IMR-90 (cell line): Measurements from ENCODE around the gene DEFB112. TPM values are rescaled to one million over a fixed set of nuclear protein-coding genes. Genes with fewer than 3 reads are reported as not detected.

Experiments
- ATAC-seq: fragments of 200-7000 bp; cut with Tn5 transposase; 2 replicates; pipeline ENCODE4 v1.9.1; 2020; ENCODE audit warnings: low read depth, mild to moderate bottlenecking, moderate library complexity
- BruUV-seq: library from RNA; stranded (reverse); fragments of 400-500 nt; replicated peaks from 2 replicates; lab custom pipeline; 2021; lab: Mats Ljungman, UMichigan
- CTCF ChIA-PET: fragments of 300-600 bp; formaldehyde crosslinking; extraction: SDS; loops from one replicate; lab custom pipeline; 2021; ENCODE audit warnings: antibody characterized with exemption; lab: Yijun Ruan, JAX
- POLR2A ChIA-PET: fragments of 300-600 bp; sonication (Branson Sonifier 250); formaldehyde crosslinking; loops from one replicate; lab custom pipeline; 2022; ENCODE audit warnings: antibody characterized with exemption; ENCODE audit not compliant: unreplicated experiment; lab: Charles Lee
- DNase-seq: peaks from one replicate; pipeline ENCODE4 v3.0.0; 2013
- H2AFZ ChIP-seq: replicated peaks from 2 replicates; pipeline ENCODE3; 2013; ENCODE audit warnings: low read length, mild to moderate bottlenecking; ENCODE audit not compliant: poor library complexity
- H2AK5ac ChIP-seq: 2 replicates; pipeline ENCODE4 v1.6.1; 2013; ENCODE audit warnings: low read depth, low read length, inconsistent platforms
- H2AK9ac ChIP-seq: replicated peaks from 2 replicates; pipeline ENCODE3; 2013; ENCODE audit warnings: mild to moderate bottlenecking, low read depth, low read length, moderate library complexity; ENCODE audit not compliant: poor library complexity
- H2BK120ac ChIP-seq: 2 replicates; pipeline ENCODE4 v1.6.1; 2013; ENCODE audit warnings: low read depth, low read length, inconsistent platforms
- H2BK15ac ChIP-seq: 3 replicates; pipeline ENCODE4 v1.6.1; 2013; ENCODE audit warnings: low read depth, low read length, inconsistent platforms
- H2BK20ac ChIP-seq: 2 replicates; pipeline ENCODE4 v1.6.1; 2013; ENCODE audit warnings: low read depth, mild to moderate bottlenecking, inconsistent platforms, low read length, moderate library complexity
- H2BK5ac ChIP-seq: 2 replicates; pipeline ENCODE4 v1.6.1; 2013; ENCODE audit warnings: mild to moderate bottlenecking, low read depth, low read length, inconsistent platforms; ENCODE audit not compliant: poor library complexity, severe bottlenecking
- H3K14ac ChIP-seq: replicated peaks from 2 replicates; pipeline ENCODE4 v1.6.1; 2013; ENCODE audit warnings: low read depth, low read length, inconsistent platforms
- H3K18ac ChIP-seq: 2 replicates; pipeline ENCODE4 v1.6.1; 2013; ENCODE audit warnings: low read depth, low read length, control low read depth
- H3K23ac ChIP-seq: 2 replicates; pipeline ENCODE4 v1.6.1; 2013; ENCODE audit warnings: low read depth, low read length, inconsistent platforms
- H3K27ac ChIP-seq: 2 replicates; pipeline ENCODE4 v1.5.1; 2013; ENCODE audit warnings: mild to moderate bottlenecking, control low read depth, low read length; ENCODE audit not compliant: insufficient read depth
- H3K27me3 ChIP-seq: 2 replicates; pipeline ENCODE4 v1.6.1; 2013; ENCODE audit warnings: low read length; ENCODE audit not compliant: control insufficient read depth, insufficient read depth
- H3K36me3 ChIP-seq: 2 replicates; pipeline ENCODE4 v1.6.1; 2013; ENCODE audit warnings: low read length, mixed read lengths; ENCODE audit not compliant: control insufficient read depth, insufficient read depth
- H3K4ac ChIP-seq: 2 replicates; pipeline ENCODE4 v1.6.1; 2013; ENCODE audit warnings: low read depth, low read length, inconsistent platforms
- H3K4me1 ChIP-seq: 2 replicates; pipeline ENCODE4 v1.6.1; 2013; ENCODE audit warnings: low read length, mixed read lengths; ENCODE audit not compliant: control insufficient read depth, insufficient read depth
- H3K4me2 ChIP-seq: 2 replicates; pipeline ENCODE4 v1.6.1; 2013; ENCODE audit warnings: low read depth, mild to moderate bottlenecking, control low read depth, low read length, moderate library complexity
- H3K4me3 ChIP-seq: 2 replicates; pipeline ENCODE4 v1.5.1; 2013; ENCODE audit warnings: low read depth, mild to moderate bottlenecking, control low read depth, low read length, moderate library complexity; ENCODE audit not compliant: insufficient read depth
- H3K56ac ChIP-seq: 2 replicates; pipeline ENCODE4 v1.6.1; 2013; ENCODE audit warnings: low read length, inconsistent platforms; ENCODE audit not compliant: insufficient read depth; ENCODE audit errors: extremely low read depth
- H3K79me1 ChIP-seq, 2 experiments: 2 replicates each; pipeline ENCODE4 v1.6.1; 2013; ENCODE audit warnings: low read length in 2 of 2, inconsistent platforms in 1 of 2, low read depth in 1 of 2
- H3K9ac ChIP-seq: 2 replicates; pipeline ENCODE4 v1.6.1; 2013; ENCODE audit warnings: low read depth, low read length, control low read depth
- H3K9me1 ChIP-seq: 2 replicates; pipeline ENCODE4 v1.6.1; 2013; ENCODE audit warnings: low read length, inconsistent platforms; ENCODE audit not compliant: insufficient read depth
- H3K9me3 ChIP-seq: 2 replicates; pipeline ENCODE4 v1.6.1; 2013; ENCODE audit warnings: low read length; ENCODE audit not compliant: control insufficient read depth, insufficient read depth
- H4K20me1 ChIP-seq: 2 replicates; pipeline ENCODE4 v1.6.1; 2013; ENCODE audit warnings: low read length, inconsistent platforms; ENCODE audit not compliant: insufficient read depth
- H4K5ac ChIP-seq: 2 replicates; pipeline ENCODE4 v1.6.1; 2013; ENCODE audit warnings: mild to moderate bottlenecking, low read depth, low read length, control low read depth
- H4K8ac ChIP-seq, 2 experiments: 2 replicates each; pipeline ENCODE4 v1.6.1; 2013; ENCODE audit warnings: low read depth in 2 of 2, low read length in 2 of 2, control low read depth in 1 of 2, inconsistent platforms in 1 of 2
- H4K91ac ChIP-seq: 2 replicates; pipeline ENCODE4 v1.6.1; 2013; ENCODE audit warnings: low read depth, low read length, inconsistent platforms; ENCODE audit not compliant: insufficient read depth
- BHLHE40 ChIP-seq: fragments of 150-350 bp; IDR thresholded peaks from 2 replicates; pipeline ENCODE4 v1.6.1; 2016; ENCODE audit warnings: mild to moderate bottlenecking, low read depth, low read length
- CEBPB ChIP-seq: IDR thresholded peaks from 2 replicates; pipeline ENCODE4 v1.6.1; 2012; ENCODE audit warnings: low read depth, low read length, improper control_type of control experiment
- CHD1 ChIP-seq: IDR thresholded peaks from 2 replicates; pipeline ENCODE4 v1.6.1; 2012; ENCODE audit warnings: low read depth, low read length, improper control_type of control experiment
- CTCF ChIP-seq: conservative IDR thresholded peaks from 2 replicates; pipeline ENCODE4 v1.5.1; 2012; ENCODE audit warnings: mild to moderate bottlenecking, low read depth, low read length, improper control_type of control experiment
- ELK1 ChIP-seq: fragments of 150-350 bp; IDR thresholded peaks from 2 replicates; pipeline ENCODE4 v1.6.1; 2016; ENCODE audit warnings: low read depth, mild to moderate bottlenecking, low read length, moderate library complexity, borderline replicate concordance
- FOS ChIP-seq: fragments of 150-350 bp; IDR thresholded peaks from 2 replicates; pipeline ENCODE4 v1.6.1; 2016; ENCODE audit warnings: low read depth, low read length
- MAFK ChIP-seq: IDR thresholded peaks from 2 replicates; pipeline ENCODE4 v1.6.1; 2012; ENCODE audit warnings: low read depth, low read length, improper control_type of control experiment
- MAZ ChIP-seq: IDR thresholded peaks from 2 replicates; pipeline ENCODE4 v1.6.1; 2012; ENCODE audit warnings: low read depth, mild to moderate bottlenecking, low read length, improper control_type of control experiment, moderate library complexity, borderline replicate concordance
- MXI1 ChIP-seq: IDR thresholded peaks from 2 replicates; pipeline ENCODE4 v1.6.1; 2012; ENCODE audit warnings: low read depth, mild to moderate bottlenecking, low read length, moderate library complexity, borderline replicate concordance
- NFE2L2 ChIP-seq: fragments of 150-350 bp; IDR thresholded peaks from 2 replicates; pipeline ENCODE4 v1.6.1; 2016; ENCODE audit warnings: low read depth, mild to moderate bottlenecking, low read length
- POLR2A ChIP-seq: IDR thresholded peaks from 2 replicates; pipeline ENCODE4 v1.6.1; 2012; ENCODE audit warnings: mild to moderate bottlenecking, low read depth, low read length
- RAD21 ChIP-seq: IDR thresholded peaks from 2 replicates; pipeline ENCODE4 v1.6.1; 2012; ENCODE audit warnings: low read length, improper control_type of control experiment
- RCOR1 ChIP-seq: IDR thresholded peaks from 2 replicates; pipeline ENCODE4 v1.6.1; 2012; ENCODE audit warnings: mild to moderate bottlenecking, low read length, improper control_type of control experiment; ENCODE audit not compliant: insufficient replicate concordance
- RFX5 ChIP-seq: IDR thresholded peaks from 2 replicates; pipeline ENCODE4 v1.8.0; 2012; ENCODE audit warnings: low read depth, mild to moderate bottlenecking, low read length, moderate library complexity
- SMC3 ChIP-seq: fragments of 150-350 bp; IDR thresholded peaks from 2 replicates; pipeline ENCODE4 v1.6.1; 2016; ENCODE audit warnings: low read depth, mild to moderate bottlenecking, antibody characterized with exemption, low read length, moderate library complexity
- USF2 ChIP-seq: fragments of 150-350 bp; IDR thresholded peaks from 2 replicates; pipeline ENCODE4 v1.6.1; 2017; ENCODE audit warnings: mild to moderate bottlenecking, antibody characterized with exemption, low read length, low read depth
- WGBS, 2 experiments: methylation state at CpG; one replicate each; pipeline versions ENCODE4 v1.1.5 to v1.1.7; 2013; ENCODE audit warnings: missing lambda C conversion rate in 2 of 2; ENCODE audit not compliant: insufficient read length in 1 of 2; ENCODE audit errors: extremely low coverage in 2 of 2; 5-methylcytosine and 5-hydroxymethylcytosine counted together
- dilution Hi-C: fragments of 300-500 bp; cut with HindIII; formaldehyde crosslinking; loops from one replicate; pipeline ENCODE4 v1.14.3; 2018; ENCODE audit warnings: low sequenced_read_pairs; ENCODE audit not compliant: unreplicated experiment
- in situ Hi-C: fragments of 300-500 bp; cut with MboI; formaldehyde crosslinking; loops from 3 replicates; pipeline ENCODE4 v1.14.3; 2019; ENCODE audit warnings: low sequenced_read_pairs, inconsistent platforms, mixed read lengths
- intact Hi-C: fragments of 100-400 bp; cut with micrococcal nuclease; formaldehyde crosslinking; loops from 2 replicates; pipeline ENCODE4 v1.10.0; 2022
- polyA plus RNA-seq, 3 experiments: library from polyadenylated mRNA; depleted of rRNA; stranded (reverse); fragments of >200 nt; gene quantifications; 2 replicates each; pipeline ENCODE4 v1.2.3, GENCODE V29; 2012; ENCODE audit warnings: low replicate concordance in 1 of 3
- total RNA-seq: library from RNA; depleted of rRNA; stranded (reverse); fragments of >200 nt; gene quantifications from 2 replicates; pipeline ENCODE4 v1.2.3, GENCODE V29; 2012

Gene DEFB112
- total and polyA plus RNA-seq, 2 of the 4 experiments (the other 2 are of a cell fraction) = not detected

DNA sequence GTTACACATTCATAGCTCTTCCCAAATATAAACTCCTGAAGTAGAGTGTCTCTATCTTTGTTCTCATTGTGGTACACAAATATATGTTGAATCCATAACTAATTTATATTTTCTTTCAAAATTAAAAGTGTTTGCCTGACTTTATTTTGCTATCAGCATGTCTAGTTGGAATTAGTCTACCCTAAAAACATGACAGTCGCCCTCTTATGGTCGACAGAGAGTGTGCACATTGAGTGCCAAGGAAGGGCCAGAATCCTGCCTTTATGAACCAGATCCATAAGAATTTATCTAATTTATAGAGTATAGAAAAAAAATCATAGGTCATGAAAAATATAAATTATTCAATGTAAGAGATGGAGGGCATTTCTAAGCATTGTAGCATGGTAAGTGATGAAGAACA, 12.3 kb upstream of the DEFB112 start:
- peak; percentile 0 for DNase-seq

More for the DNA sequence above, 12.3 kb upstream of the DEFB112 start:
- H2AK5ac ChIP-seq = no peak overlapping the region
- H3K27ac ChIP-seq = no peak overlapping the region
- no peak overlapping the region for H3K4me2 ChIP-seq
- H2AK9ac ChIP-seq = no peak overlapping the region
- H3K4me3 ChIP-seq = no peak overlapping the region
- no peaks in the 10 kb centered on the region for H4K20me1 ChIP-seq
- intact Hi-C loops = no loop called here
- ChIA-PET CTCF (no interaction called here), POLR2A (no interaction called here)
- no peak overlapping the region for H2BK15ac ChIP-seq
- H3K9ac ChIP-seq = no peak overlapping the region
- ATAC-seq = no peak
- H2AFZ ChIP-seq = no peak overlapping the region
- no peak overlapping the region for H4K8ac ChIP-seq
- dilution Hi-C loops = no loop called here
- H3K56ac ChIP-seq = no peak overlapping the region
- H3K18ac ChIP-seq = no peak overlapping the region
- no peak overlapping the region for H2BK5ac ChIP-seq
- in situ Hi-C loops = no loop called here
- no peaks in the 10 kb centered on the region for H3K9me1 ChIP-seq
- no peaks in the 10 kb centered on the region for H3K27me3 ChIP-seq
- H3K79me1 ChIP-seq = no peaks in the 10 kb centered on the region
- no peak overlapping the region for H2BK120ac ChIP-seq
- H2BK20ac ChIP-seq = no peak overlapping the region
- TF ChIP-seq BHLHE40 (no peak), MAZ (no peak), MXI1 (no peak), USF2 (no peak), CEBPB (no peak), SMC3 (no peak), POLR2A (no peak), CHD1 (no peak), RAD21 (no peak), RCOR1 (no peak), FOS (no peak), MAFK (no peak), CTCF (no peak; the same call in 1 of the 2 replicates), ELK1 (no peak), RFX5 (no peak), NFE2L2 (no peak)
- H3K14ac ChIP-seq = no peak overlapping the region
- H3K4ac ChIP-seq = no peak overlapping the region
- no peak overlapping the region for H4K91ac ChIP-seq
- no CpG with 5 or more reads among the region's 2 CpGs for WGBS, 2 experiments
- H3K36me3 ChIP-seq = no peaks in the 10 kb centered on the region
- H3K23ac ChIP-seq = no peak overlapping the region
- no TSS peak for BruUV-seq
- H3K9me3 ChIP-seq = no peaks in the 10 kb centered on the region
- H4K5ac ChIP-seq = no peak overlapping the region
- no peaks in the 10 kb centered on the region for H3K4me1 ChIP-seq
